HG03469 (cell line): ENCODE results near the gene ARHGEF1.

Experiments
- ATAC-seq: cut with Tn5 transposase; IDR thresholded peaks from one replicate; pipeline ENCODE4 v1.9.1; 2021; ENCODE audit warnings: mild to moderate bottlenecking, moderate library complexity, moderate number of reproducible peaks; ENCODE audit not compliant: unreplicated experiment

Gene ARHGEF1, protein sequence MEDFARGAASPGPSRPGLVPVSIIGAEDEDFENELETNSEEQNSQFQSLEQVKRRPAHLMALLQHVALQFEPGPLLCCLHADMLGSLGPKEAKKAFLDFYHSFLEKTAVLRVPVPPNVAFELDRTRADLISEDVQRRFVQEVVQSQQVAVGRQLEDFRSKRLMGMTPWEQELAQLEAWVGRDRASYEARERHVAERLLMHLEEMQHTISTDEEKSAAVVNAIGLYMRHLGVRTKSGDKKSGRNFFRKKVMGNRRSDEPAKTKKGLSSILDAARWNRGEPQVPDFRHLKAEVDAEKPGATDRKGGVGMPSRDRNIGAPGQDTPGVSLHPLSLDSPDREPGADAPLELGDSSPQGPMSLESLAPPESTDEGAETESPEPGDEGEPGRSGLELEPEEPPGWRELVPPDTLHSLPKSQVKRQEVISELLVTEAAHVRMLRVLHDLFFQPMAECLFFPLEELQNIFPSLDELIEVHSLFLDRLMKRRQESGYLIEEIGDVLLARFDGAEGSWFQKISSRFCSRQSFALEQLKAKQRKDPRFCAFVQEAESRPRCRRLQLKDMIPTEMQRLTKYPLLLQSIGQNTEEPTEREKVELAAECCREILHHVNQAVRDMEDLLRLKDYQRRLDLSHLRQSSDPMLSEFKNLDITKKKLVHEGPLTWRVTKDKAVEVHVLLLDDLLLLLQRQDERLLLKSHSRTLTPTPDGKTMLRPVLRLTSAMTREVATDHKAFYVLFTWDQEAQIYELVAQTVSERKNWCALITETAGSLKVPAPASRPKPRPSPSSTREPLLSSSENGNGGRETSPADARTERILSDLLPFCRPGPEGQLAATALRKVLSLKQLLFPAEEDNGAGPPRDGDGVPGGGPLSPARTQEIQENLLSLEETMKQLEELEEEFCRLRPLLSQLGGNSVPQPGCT

DNA sequence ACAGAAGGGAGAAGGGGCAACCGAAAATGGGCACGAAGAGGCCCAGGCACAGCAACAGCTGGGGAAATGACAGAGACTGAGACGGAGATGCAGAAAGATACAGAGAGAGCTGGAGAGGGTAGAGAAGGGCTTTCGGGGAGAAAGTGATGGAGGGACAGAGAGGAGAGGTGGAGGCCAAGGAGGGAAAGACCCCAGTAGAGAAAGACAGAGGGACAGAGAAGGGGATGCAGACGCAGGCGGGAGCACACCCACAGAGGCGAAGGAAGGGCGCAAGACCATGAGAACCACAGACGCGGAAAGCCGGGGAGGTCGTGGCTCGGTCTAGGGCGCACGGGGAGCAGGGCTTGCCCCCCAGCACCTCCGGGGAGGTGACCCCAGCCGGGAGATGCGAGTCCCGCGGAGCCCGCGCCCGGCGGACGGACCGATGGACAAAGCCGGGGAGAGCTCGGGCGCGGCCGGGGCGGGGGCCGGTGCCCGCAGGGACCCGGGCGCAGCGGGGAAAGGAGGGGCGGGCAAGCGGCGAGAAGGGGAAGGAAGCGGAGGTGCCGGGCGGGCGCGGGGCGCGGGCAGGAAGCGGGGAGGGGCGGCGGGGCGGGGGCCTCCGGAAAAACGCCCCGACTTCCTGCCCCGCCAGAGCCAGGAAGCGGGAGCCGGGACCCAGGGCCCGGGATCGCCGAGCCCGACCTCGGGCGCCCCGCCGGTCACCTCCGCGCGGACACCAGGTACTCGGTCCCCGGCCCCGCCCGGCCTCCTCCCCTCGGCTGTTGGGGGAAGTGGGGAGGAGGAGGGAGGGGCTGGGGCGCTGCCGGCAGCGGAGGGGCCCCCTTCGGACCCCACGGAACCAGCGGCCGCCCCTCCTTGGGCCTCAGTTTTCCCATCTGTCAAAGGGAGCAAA, at the start of gene ARHGEF1:
Gene ARHGEF1, plus strand, starts transcription at position 617 of the 895 bp plus-strand sequence. CDS start 4,899 bp downstream, outside the sequence.
- no peak for ATAC-seq

DNA sequence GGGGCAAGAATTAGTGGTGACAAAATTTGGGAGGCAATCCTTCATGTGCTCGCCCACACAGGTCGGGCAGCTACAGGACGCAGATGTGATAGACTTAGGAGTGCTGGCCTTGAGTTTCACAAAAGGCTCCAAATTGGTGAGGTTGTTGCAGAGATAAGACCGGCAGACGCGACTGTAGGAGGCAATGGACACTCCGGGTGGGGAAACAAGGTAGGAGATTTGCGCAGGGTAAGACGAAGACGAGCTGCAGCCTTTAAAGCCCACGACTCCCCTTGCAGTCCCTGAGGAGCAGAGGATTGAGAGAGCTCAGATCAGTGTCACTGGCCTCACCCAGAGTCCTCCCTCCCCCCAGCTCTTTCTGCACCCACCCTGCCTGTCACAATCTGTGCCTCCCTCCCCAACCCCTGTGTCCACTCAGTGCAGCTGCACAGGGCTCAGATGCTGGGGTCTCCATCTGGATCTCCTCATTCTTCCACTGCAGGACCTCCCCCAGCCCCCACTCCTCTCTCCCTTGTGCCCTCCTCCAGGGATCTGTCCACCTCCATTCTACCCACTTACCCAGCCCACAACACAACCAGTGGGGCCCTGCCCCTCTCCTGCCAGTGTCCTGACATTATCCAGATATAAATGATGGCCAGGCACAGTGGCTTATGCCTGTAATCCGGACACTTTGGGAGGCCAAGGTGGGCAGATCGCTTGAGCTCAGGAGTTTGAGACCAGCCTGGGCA, 44.8 kb upstream of the ARHGEF1 start:
- no peak for ATAC-seq

DNA sequence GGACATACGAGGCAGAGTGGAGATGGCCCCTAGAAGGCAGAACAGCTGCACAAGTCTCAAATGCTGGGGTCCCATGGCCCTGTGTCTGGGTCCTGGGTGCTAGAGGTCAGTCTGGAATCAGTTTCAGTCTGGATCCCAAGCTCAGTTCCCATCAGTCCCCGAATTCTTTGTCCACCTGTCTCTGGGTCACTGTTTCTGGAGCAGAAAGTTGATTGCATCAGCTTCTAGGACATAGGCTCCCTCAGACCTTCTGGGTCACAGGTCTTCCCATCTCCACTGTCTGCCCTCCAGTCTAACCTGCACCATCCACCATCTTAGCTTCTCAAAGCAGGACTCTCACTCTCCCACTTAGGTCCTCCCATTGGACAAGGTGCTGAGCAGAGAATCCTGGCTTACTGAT, 43.8 kb upstream of the ARHGEF1 start:
- no peak for ATAC-seq

DNA sequence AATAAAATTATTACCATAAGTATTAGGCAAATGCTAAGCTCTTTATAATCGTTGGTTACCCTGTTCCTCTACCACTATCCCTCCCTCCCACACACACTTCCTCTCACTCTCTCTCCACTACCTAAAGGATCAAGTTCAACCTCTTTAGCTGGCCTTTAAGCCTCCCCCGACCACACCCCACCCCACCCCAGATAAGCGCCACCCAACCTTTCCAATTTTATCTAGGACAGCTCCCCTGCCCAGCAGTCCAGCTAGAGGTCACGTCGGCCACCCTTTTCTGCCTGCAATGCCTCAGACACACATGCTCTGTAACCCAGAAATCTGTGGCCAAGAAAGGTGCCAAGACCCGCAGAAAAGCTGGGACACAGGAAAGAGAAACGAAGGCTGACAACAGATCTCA, 39.6 kb upstream of the ARHGEF1 start:
- no peak for ATAC-seq

DNA sequence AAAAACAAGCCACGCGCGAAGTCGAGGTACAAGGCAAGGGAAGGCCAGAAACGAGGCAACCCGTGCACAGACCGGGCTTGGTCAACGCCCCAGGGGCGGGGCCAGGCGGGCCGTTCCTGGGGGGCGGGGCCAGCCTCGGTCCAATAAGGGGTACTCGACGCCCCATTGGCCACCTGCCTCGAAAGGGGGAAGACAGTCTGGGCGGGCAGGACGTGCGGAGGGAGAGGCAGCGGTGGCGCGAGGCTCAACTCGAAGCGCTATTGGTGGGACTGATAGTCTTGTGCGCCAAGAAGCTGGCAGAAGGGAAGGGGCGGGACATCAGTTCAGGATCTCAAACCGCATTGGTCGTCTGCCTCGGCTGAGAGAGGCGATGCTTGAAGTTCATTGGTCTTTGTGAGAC, 38.4 kb upstream of the ARHGEF1 start, which contains the start of gene LYPD4:
Gene LYPD4, minus strand, starts transcription at position 83 of the 400 bp plus-strand sequence. CDS start 5,398 bp downstream, outside the sequence.
- ATAC-seq, result no peak

DNA sequence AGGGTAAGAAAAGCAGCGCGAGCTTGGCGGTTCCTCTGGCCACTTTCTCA, 38.2 kb upstream of the ARHGEF1 start, which contains the start of gene DMRTC2:
Gene DMRTC2, plus strand, starts transcription at position 42 of the 50 bp plus-strand sequence. CDS start 2,387 bp downstream, outside the sequence.
- ATAC-seq, result no peak

DNA sequence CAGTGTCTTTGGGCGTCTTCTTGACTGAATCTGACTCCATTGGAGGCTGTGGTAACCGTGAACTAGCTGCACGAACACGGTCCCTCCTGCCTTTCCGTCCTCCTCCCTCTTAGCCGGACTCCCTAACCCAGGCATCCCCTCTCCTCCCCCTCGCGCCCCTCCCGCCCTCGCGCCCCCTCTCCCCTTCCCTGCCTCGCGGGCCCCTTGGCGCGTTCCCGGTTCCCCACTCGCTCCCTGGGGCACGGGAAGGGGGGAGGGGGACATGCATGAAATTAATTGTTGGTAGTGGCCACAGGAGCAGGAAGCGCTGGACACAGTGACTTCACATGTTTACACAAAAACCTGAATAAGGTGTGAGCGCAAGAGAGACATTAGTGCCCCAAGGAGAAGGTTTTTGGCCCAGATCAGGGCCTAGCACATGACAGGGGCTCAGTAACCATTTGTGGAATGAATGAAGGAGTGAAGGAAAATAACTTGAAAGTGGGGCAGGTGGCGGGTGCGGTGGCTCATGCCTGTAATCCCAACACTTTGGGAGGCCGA, 37.9 kb upstream of the ARHGEF1 start:
- no peak for ATAC-seq

DNA sequence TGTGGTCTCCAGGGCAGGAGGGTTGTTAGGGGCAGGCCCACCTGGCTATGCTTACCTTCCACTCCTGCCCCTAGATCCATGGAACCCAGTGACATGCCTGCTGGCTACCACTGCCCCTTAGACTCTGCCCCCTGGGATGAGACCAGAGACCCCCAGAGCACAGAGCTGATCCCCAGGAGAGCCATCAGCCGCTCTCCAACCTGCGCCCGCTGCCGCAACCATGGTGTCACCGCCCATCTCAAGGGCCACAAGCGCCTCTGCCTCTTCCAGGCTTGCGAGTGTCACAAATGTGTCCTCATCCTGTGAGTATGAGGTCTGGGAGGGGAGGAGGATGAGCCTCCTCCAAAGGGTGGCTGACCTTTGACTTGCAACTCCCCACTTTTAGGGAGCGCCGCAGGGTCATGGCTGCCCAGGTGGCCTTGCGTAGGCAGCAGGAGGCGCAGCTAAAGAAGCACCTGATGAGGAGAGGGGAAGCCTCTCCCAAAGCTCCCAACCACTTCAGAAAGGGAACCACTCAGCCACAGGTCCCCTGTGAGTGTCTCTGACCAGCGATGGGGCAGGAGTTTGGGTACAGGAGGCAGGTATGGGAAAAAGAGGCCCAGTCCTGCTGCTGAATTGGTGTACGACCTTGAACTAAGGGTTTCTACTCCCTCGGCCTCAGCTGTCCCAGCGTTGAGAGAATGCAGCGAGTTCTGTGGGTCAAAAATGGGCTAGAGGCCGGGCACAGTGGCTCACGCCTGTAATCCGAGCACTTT, 35.5 kb upstream of the ARHGEF1 start:
- ATAC-seq, result no peak

DNA sequence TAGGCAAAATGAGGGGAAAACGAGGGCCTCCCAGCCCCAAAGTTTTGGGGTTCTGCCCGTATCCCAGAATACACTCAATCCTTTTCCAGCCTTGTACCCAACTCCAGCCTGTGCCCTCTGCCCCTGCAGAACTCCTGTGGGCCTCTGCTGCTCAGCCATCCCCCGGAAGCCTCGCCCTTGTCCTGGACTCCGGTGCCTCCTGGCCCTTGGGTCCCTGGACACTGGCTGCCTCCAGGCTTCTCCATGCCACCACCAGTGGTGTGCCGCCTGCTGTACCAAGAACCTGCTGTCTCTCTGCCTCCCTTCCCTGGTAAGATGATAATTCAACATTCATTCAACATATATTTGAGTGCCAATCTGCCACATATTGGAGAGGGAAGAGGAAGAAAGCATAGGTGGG, 34.3 kb upstream of the ARHGEF1 start:
- ATAC-seq, result no peak

DNA sequence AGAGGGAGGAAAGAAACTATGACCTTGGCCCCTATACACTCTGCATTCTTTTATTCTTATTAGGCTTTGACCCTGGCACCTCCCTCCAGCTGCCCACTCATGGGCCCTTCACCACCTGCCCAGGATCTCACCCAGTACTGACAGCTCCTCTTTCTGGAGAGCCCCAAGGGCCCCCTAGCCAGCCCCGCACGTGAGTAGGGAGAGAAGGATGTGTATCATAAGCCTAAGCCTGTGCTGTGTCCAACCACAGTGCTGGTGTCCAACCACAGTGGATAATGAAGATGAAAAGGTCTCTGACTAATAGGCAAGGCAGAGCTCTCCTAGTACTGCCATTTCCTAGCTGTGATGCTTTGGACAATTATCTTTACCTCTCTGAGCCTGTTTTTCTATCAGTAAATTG, 33.9 kb upstream of the ARHGEF1 start:
- no peak for ATAC-seq

DNA sequence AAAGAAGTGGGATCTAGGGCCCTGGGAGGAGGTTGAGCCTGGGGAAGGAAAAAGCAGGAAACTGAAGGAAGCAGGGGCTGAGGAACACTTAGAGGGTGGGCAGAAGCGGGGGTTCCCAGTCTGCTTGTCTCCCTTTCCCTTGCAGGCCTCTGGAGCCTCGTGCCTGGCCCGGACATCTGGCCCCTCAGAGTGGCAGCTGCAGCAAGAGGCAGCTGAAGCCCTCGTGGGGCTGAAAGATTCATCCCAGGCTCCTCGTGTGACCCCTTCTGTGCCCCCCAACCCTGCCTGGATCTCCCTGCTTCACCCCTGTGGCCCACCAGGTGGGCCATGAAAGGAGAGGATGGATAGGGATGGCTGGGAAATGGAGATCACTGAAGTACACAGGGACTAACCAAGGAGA, 32.6 kb upstream of the ARHGEF1 start:
- ATAC-seq, result no peak

DNA sequence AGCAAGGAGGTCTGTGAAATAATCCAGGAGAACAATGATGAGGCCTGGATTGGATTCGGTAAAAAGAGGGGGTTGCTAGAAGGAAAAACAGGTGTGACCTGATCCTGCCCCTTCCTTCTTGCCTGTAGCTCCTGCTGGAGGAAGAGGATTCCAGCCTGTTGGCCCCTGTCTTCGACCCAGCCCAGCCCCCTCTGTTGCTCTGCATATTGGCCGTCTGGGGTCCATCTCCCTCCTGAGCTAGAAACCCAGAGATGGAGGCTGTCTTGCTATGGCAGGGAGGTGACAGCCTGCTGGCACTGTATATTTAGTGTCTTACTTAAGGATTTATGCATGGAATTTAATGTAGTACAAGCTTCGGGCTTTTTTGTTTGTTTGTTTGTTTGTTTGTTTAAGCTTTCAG, 31.5 kb upstream of the ARHGEF1 start:
- no peak for ATAC-seq

DNA sequence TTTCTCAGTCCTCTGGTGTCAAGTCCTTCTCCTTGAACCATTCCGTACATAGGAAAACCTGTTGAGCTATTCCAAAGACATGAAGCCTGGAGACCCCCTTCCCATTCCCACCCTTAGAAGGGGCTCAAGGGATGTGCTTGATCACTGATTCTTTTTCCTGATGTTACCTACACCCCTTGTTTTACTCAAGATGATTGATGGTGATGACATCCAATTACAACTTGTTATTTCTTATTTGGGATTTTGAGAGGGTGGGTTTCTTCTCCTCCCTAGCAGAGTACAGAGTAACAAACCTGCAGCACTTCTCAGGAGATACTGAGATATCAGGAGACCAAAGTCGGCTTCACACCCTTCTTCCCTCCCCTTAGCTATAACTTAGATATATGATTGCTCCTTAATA, 29.6 kb upstream of the ARHGEF1 start:
- ATAC-seq, result no peak

DNA sequence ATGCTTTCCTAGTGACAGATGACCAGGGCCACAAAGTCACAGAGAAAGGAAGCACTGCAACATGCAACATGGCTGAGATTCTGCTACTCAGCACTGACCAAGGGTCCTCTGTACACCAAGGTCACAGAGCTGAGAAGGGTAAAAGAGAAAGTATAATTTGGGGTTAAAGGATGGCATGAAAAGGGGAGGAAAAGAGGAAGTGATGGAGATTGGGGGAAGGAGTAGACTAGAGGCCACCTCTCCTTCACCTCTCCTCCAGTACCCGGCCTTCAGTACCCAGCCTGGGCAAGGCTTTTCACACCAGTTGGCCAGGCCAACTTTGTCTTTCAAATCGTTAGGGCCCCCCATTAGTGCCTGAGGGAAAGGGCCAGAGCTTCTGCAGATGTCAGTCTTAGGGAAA, 29.2 kb upstream of the ARHGEF1 start:
- ATAC-seq, result no peak

DNA sequence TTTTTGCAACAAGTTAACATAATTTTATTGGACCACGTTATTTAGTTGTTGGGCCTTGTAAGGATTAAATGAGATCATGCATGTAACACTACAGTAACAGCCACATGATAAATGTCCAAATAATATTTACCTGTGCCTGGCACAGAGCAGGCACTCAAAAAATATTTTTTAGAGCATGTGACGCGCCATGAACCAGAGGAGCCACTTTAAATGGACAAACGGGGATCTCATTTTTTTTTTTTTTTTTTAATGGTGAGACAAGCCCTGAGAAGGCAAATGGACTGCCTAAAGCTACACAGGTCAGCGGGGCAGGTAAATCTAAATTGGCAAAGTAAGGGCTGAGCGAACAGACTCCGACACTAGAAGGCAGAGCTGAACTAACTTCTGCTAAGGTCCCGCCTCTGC, 23.8 kb upstream of the ARHGEF1 start:
- ATAC-seq, result no peak

DNA sequence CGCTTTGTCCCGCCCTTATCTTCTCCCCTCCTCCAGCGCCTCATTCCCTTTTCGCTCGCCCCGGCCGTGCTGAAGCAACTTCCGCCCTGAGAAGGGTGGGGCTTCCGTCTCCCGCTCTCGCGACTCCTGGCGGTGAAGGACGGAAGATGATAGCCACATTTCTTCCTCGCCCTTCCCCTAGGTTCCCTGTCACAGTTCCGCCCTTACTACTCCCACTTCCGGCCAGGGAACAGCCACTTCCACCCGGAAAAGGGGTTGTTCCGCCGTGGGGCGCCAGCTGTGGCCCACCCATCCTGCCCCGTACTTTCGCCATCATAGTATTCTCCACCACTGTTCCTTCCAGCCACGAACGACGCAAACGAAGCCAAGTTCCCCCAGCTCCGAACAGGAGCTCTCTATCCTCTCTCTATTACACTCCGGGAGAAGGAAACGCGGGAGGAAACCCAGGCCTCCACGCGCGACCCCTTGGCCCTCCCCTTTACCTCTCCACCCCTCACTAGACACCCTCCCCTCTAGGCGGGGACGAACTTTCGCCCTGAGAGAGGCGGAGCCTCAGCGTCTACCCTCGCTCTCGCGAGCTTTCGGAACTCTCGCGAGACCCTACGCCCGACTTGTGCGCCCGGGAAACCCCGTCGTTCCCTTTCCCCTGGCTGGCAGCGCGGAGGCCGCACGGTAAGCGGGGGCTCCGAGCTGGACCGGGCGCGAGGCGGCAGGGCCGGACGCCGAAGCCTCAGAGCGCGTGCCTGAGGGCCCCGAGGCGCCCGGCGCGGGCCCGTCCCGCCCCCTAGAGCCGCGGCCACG, 23.2 kb upstream of the ARHGEF1 start, which contains the start of gene RPS19:
Gene RPS19, plus strand, starts transcription at position 638 of the 801 bp plus-strand sequence. CDS start 520 bp downstream, outside the sequence.
- ATAC-seq, result peak; percentile 65

DNA sequence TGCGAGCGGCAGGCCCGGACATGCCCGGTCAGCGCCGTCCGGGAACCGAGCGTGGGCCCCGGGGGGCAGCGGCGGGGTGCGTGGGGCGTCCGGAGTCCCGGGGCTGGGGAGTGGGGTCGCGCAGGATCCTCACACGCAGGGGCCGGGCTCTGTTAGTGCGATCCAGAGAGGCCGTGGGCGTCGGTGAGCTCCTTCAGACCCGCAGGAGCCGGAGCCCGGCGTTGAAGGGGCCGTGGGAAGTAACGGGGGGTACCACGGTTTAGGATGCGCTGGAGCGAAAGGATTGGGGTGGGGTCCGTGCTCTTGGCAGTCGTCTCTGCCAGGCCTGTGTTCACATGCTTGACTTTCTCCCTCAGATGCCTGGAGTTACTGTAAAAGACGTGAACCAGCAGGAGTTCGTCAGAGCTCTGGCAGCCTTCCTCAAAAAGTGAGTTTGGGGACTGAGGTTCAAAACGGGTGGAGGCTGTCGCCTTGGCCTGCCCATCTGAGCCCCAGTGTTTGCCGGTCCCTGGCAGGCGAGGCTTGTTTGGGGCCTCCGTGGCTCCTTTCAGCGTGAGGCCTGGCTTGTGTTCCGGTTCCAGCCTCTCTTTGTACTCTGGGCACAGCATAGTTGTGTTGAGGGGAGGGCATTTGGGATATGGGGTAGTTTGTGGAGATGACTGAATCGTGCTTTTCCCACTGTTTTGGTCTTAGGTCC, 22.4 kb upstream of the ARHGEF1 start:
- no peak for ATAC-seq
